Measurements from ENCODE around the gene C6orf132. TPM values are rescaled to one million over a fixed set of nuclear protein-coding genes. Genes with fewer than 3 reads are reported as not detected.
A peak's percentile ranks its signal among the peaks of the same experiment; 100 is the strongest.

Gene C6orf132
- total and polyA plus RNA-seq, 2 of the 4 experiments (the other 2 are of a cell fraction): 0.72 to 1.7 TPM

GRCh38 chr6:42168650-42169049, 26.2 kb upstream of the C6orf132 start:
- TF ChIP-seq, protein P1, sequence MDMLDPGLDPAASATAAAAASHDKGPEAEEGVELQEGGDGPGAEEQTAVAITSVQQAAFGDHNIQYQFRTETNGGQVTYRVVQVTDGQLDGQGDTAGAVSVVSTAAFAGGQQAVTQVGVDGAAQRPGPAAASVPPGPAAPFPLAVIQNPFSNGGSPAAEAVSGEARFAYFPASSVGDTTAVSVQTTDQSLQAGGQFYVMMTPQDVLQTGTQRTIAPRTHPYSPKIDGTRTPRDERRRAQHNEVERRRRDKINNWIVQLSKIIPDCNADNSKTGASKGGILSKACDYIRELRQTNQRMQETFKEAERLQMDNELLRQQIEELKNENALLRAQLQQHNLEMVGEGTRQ (IDR thresholded peaks at IDR 0.05; ENCODE audit: low read depth, low read length): no peak
- TF ChIP-seq FOS (IDR thresholded peaks at IDR 0.05; ENCODE audit: low read depth, low read length) (no peak), RAD21 (IDR thresholded peaks at IDR 0.05; ENCODE audit: low read length) (peak; percentile 40), POLR2A (IDR thresholded peaks at IDR 0.05; ENCODE audit: low read depth, low read length) (no peak), SMC3 (IDR thresholded peaks at IDR 0.05; ENCODE audit: low read depth, low read length) (peak; percentile 21; the same call in 1 of the 2 replicates), RFX5 (IDR thresholded peaks at IDR 0.05; ENCODE audit: low read depth, low read length) (no peak), CEBPB (IDR thresholded peaks at IDR 0.05; ENCODE audit: low read depth, low read length) (no peak), MXI1 (IDR thresholded peaks at IDR 0.05; ENCODE audit: borderline replicate concordance, low read depth, low read length) (no peak)
- TF ChIP-seq, protein P2, sequence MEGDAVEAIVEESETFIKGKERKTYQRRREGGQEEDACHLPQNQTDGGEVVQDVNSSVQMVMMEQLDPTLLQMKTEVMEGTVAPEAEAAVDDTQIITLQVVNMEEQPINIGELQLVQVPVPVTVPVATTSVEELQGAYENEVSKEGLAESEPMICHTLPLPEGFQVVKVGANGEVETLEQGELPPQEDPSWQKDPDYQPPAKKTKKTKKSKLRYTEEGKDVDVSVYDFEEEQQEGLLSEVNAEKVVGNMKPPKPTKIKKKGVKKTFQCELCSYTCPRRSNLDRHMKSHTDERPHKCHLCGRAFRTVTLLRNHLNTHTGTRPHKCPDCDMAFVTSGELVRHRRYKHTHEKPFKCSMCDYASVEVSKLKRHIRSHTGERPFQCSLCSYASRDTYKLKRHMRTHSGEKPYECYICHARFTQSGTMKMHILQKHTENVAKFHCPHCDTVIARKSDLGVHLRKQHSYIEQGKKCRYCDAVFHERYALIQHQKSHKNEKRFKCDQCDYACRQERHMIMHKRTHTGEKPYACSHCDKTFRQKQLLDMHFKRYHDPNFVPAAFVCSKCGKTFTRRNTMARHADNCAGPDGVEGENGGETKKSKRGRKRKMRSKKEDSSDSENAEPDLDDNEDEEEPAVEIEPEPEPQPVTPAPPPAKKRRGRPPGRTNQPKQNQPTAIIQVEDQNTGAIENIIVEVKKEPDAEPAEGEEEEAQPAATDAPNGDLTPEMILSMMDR (conservative IDR thresholded peaks at IDR 0.05; ENCODE audit: low read depth, low read length): no peak; the same call in 1 of the 2 replicates
- Histone ChIP-seq H4K20me1 (ENCODE audit: insufficient read depth, low read length) (no peaks in the 10 kb centered on the region), H2BK20ac (ENCODE audit: low read depth, low read length) (no peak overlapping the region), H3K79me1 (ENCODE audit: low read depth in 1 of 2, low read length in 2 of 2) (no peaks in the 10 kb centered on the region), H3K56ac (ENCODE audit: extremely low read depth, insufficient read depth, low read length) (no peak overlapping the region), H3K9me3 (ENCODE audit: control insufficient read depth, insufficient read depth, low read length) (no peaks in the 10 kb centered on the region), H4K5ac (ENCODE audit: low read depth, low read length) (no peak overlapping the region), H2BK5ac (ENCODE audit: low read depth, low read length, poor library complexity, severe bottlenecking) (no peak overlapping the region), H3K9me1 (ENCODE audit: insufficient read depth, low read length) (no peaks in the 10 kb centered on the region), H3K4ac (ENCODE audit: low read depth, low read length) (no peak overlapping the region), H4K8ac (ENCODE audit: low read depth in 2 of 2, low read length in 2 of 2) (no peak overlapping the region), H2BK15ac (ENCODE audit: low read depth, low read length) (no peak overlapping the region), H2AK5ac (ENCODE audit: low read depth, low read length) (peak overlapping the region; percentile 46), H3K4me2 (ENCODE audit: low read depth, low read length) (no peak overlapping the region), H3K18ac (ENCODE audit: low read depth, low read length) (no peak overlapping the region), H3K27me3 (ENCODE audit: control insufficient read depth, insufficient read depth, low read length) (no peaks in the 10 kb centered on the region), H3K4me3 (ENCODE audit: insufficient read depth, low read depth, low read length) (no peak overlapping the region), H3K23ac (ENCODE audit: low read depth, low read length) (no peak overlapping the region), H3K4me1 (ENCODE audit: control insufficient read depth, insufficient read depth, low read length) (peaks cover 9% of the 10 kb centered on the region), H2AFZ (replicated peaks; ENCODE audit: low read length, poor library complexity) (peak overlapping the region; percentile 70), H2AK9ac (replicated peaks; ENCODE audit: low read depth, low read length, poor library complexity) (peak overlapping the region; percentile 50), H3K14ac (replicated peaks; ENCODE audit: low read depth, low read length) (no peak overlapping the region), H3K27ac (ENCODE audit: insufficient read depth, low read length) (no peak overlapping the region), H2BK120ac (ENCODE audit: low read depth, low read length) (no peak overlapping the region), H3K36me3 (ENCODE audit: control insufficient read depth, insufficient read depth, low read length) (no peaks in the 10 kb centered on the region), H4K91ac (ENCODE audit: insufficient read depth, low read depth, low read length) (no peak overlapping the region), H3K9ac (ENCODE audit: low read depth, low read length) (no peak overlapping the region)
- WGBS, 2 experiments (ENCODE audit: extremely low coverage in 2 of 2, insufficient read length in 1 of 2): 60% methylated on average over 1 of the region's 6 CpGs; no CpG with 5 or more reads in 1 of the 2 experiments
- ChIA-PET CTCF (interaction anchor here (1.2 to 1.9 kb wide), 4 partner anchors 46 to 383 kb away, joined by 3 to 15 read pairs (median 6); no protein-coding TSS in a partner anchor), POLR2A (ENCODE audit: unreplicated experiment) (no interaction called here)
- ATAC-seq (ENCODE audit: low read depth): no peak
- in situ Hi-C loops (cut with MboI; ENCODE audit: low sequenced_read_pairs) (loop anchor here (5.0 kb wide), 1 partner anchor 91 kb away; no protein-coding TSS in a partner anchor), intact Hi-C loops (cut with micrococcal nuclease) (loop anchor here (10.0 kb wide), 1 partner anchor 384 kb away; the partner anchor contains the start of genes PRICKLE4 and TOMM6), dilution Hi-C loops (cut with HindIII; ENCODE audit: low sequenced_read_pairs, unreplicated experiment) (no loop called here)
- DNase-seq: no peak
- BruUV-seq (replicated peaks): no TSS peak

Measured in IMR-90 (cell line).